H1 (cell line): ENCODE data around the gene ANKRD6. TPM values are rescaled to one million over a fixed set of nuclear protein-coding genes. Genes with fewer than 3 reads are reported as not detected.

ENCODE experiments used
- CTCF ChIA-PET: fragments of 300-600 bp; sonication (Branson Sonifier 250); formaldehyde crosslinking; loops from one replicate; lab custom pipeline; 2021; ENCODE audit not compliant: partially characterized antibody; lab: Charles Lee
- POLR2A ChIA-PET: fragments of 300-600 bp; sonication (Branson Sonifier 250); formaldehyde crosslinking; loops from one replicate; lab custom pipeline; 2021; ENCODE audit warnings: inconsistent platforms; ENCODE audit not compliant: partially characterized antibody; lab: Charles Lee
- DNase-seq, 2 experiments: peaks; one replicate each; pipeline versions ENCODE4 v3.0.0 to v3.0.0-alpha.2; 2010 to 2022; ENCODE audit warnings: low spot score in 2 of 2, low read depth in 1 of 2, mixed read lengths in 1 of 2
- FAIRE-seq: peaks from 2 replicates; lab custom pipeline; 2011; peaks lifted over from hg19 to GRCh38; lab: Jason Lieb, UNC
- H2AFZ ChIP-seq: 2 replicates; pipeline ENCODE4 v1.8.1; 2012; ENCODE audit warnings: low read length, inconsistent platforms
- H2AK5ac ChIP-seq: 2 replicates; pipeline ENCODE4 v1.6.1; 2013; ENCODE audit warnings: low read depth, low read length
- H2BK120ac ChIP-seq: replicated peaks from 2 replicates; pipeline ENCODE3; 2013; ENCODE audit warnings: low read depth, low read length, inconsistent platforms
- H2BK12ac ChIP-seq: 2 replicates; pipeline ENCODE4 v1.6.1; 2013; ENCODE audit warnings: low read depth, low read length
- H2BK15ac ChIP-seq: 2 replicates; pipeline ENCODE4 v1.6.1; 2013; ENCODE audit warnings: low read length
- H2BK20ac ChIP-seq: 2 replicates; pipeline ENCODE4 v1.6.1; 2013; ENCODE audit warnings: low read length
- H2BK5ac ChIP-seq: 2 replicates; pipeline ENCODE4 v1.6.1; 2013; ENCODE audit warnings: low read depth, low read length
- H3K14ac ChIP-seq: 2 replicates; pipeline ENCODE4 v1.6.1; 2013; ENCODE audit warnings: inconsistent platforms; ENCODE audit not compliant: insufficient read length
- H3K18ac ChIP-seq: 2 replicates; pipeline ENCODE4 v1.6.1; 2013; ENCODE audit warnings: low read length; ENCODE audit errors: extremely low read depth
- H3K23ac ChIP-seq: 2 replicates; pipeline ENCODE4 v1.6.1; 2013; ENCODE audit warnings: inconsistent platforms; ENCODE audit not compliant: insufficient read length
- H3K23me2 ChIP-seq: 2 replicates; pipeline ENCODE4 v1.6.1; 2013; ENCODE audit warnings: low read depth, low read length
- H3K27ac ChIP-seq: 2 replicates; pipeline ENCODE4 v1.6.1; 2011; ENCODE audit warnings: low read depth, low read length, inconsistent platforms
- H3K27me3 ChIP-seq, 4 experiments: replicated peaks in 1 of 4; 1 replicate in 1 of 4; 2 replicates in 3 of 4; pipeline versions ENCODE4 v1.6.1 to v1.8.1; 2011 to 2013; ENCODE audit warnings: low read length in 3 of 4, mild to moderate bottlenecking in 3 of 4, inconsistent platforms in 2 of 4, mixed read lengths in 2 of 4, moderate library complexity in 1 of 4; ENCODE audit not compliant: control insufficient read depth in 3 of 4, insufficient read depth in 3 of 4; ENCODE audit errors: extremely low read depth in 1 of 4
- H3K36me3 ChIP-seq, 4 experiments: 2 replicates each; pipeline versions ENCODE4 v1.6.1 to v1.8.1; 2011 to 2013; ENCODE audit warnings: mild to moderate bottlenecking in 4 of 4, low read length in 3 of 4, moderate library complexity in 2 of 4, control low read depth in 1 of 4, inconsistent platforms in 1 of 4; ENCODE audit not compliant: insufficient read depth in 4 of 4, control insufficient read depth in 2 of 4
- H3K4ac ChIP-seq: replicated peaks from 2 replicates; pipeline ENCODE3; 2013; ENCODE audit warnings: low read length, low read depth, mixed read lengths, inconsistent platforms; ENCODE audit not compliant: insufficient read length
- H3K4me1 ChIP-seq, 4 experiments: replicated peaks in 1 of 4; 1 replicate in 1 of 4; 2 replicates in 3 of 4; pipeline versions ENCODE4 v1.6.1 to v1.8.1; 2011 to 2013; ENCODE audit warnings: low read length in 3 of 4, inconsistent platforms in 2 of 4, mixed read lengths in 1 of 4; ENCODE audit not compliant: insufficient read depth in 4 of 4, control insufficient read depth in 3 of 4
- H3K4me2 ChIP-seq, 2 experiments: 2 replicates each; pipeline versions ENCODE4 v1.6.1 to v1.8.1; 2011 to 2013; ENCODE audit warnings: low read depth in 2 of 2, low read length in 2 of 2, control low read depth in 1 of 2, inconsistent platforms in 1 of 2, mild to moderate bottlenecking in 1 of 2; ENCODE audit not compliant: insufficient read depth in 1 of 2
- H3K4me3 ChIP-seq, 4 experiments: fragments of 200-600, 300-600 bp in 1 of 4; sonication (generic), shearing (Covaris generic), sonication (Bioruptor Twin) in 1 of 4; 2 replicates each; pipeline versions ENCODE4 v1.5.1 to v1.8.1; 2011 to 2016; ENCODE audit warnings: low read length in 4 of 4, low read depth in 3 of 4, control low read depth in 2 of 4, inconsistent platforms in 2 of 4, mild to moderate bottlenecking in 2 of 4, mixed read lengths in 1 of 4, moderate library complexity in 1 of 4; ENCODE audit not compliant: insufficient read depth in 2 of 4; ENCODE audit errors: extremely low read depth in 1 of 4
- H3K56ac ChIP-seq: replicated peaks from 2 replicates; pipeline ENCODE3; 2013; ENCODE audit warnings: low read depth, mild to moderate bottlenecking, mixed read lengths, low read length, inconsistent platforms; ENCODE audit not compliant: insufficient read length
- H3K79me1 ChIP-seq: 2 replicates; pipeline ENCODE4 v1.6.1; 2013; ENCODE audit warnings: low read depth, low read length, control low read depth
- H3K79me2 ChIP-seq, 2 experiments: 2 replicates each; pipeline versions ENCODE4 v1.6.1 to v1.8.1; 2012 to 2013; ENCODE audit warnings: low read length in 2 of 2, mild to moderate bottlenecking in 2 of 2, inconsistent platforms in 1 of 2; ENCODE audit not compliant: insufficient read depth in 2 of 2, control insufficient read depth in 1 of 2
- H3K9ac ChIP-seq, 4 experiments: replicated peaks in 1 of 4; 1 replicate in 1 of 4; 2 replicates in 3 of 4; pipeline versions ENCODE4 v1.6.1 to v1.8.1; 2011 to 2013; ENCODE audit warnings: low read depth in 3 of 4, low read length in 3 of 4, control low read depth in 2 of 4, mild to moderate bottlenecking in 2 of 4, moderate library complexity in 2 of 4, inconsistent platforms in 1 of 4; ENCODE audit errors: extremely low read depth in 1 of 4
- H3K9me3 ChIP-seq, 2 experiments: 2 replicates each; pipeline versions ENCODE4 v1.6.1 to v1.8.1; 2012 to 2013; ENCODE audit warnings: mild to moderate bottlenecking in 2 of 2, moderate library complexity in 2 of 2, control low read depth in 1 of 2, inconsistent platforms in 1 of 2, low read depth in 1 of 2, low read length in 1 of 2, mixed read lengths in 1 of 2; ENCODE audit not compliant: insufficient read depth in 2 of 2
- H4K20me1 ChIP-seq, 2 experiments: replicated peaks in 1 of 2; 2 replicates each; pipeline versions ENCODE3 to v1.8.1; 2011 to 2013; ENCODE audit warnings: inconsistent platforms in 2 of 2, low read length in 2 of 2, mild to moderate bottlenecking in 1 of 2; ENCODE audit not compliant: insufficient read depth in 2 of 2, control insufficient read depth in 1 of 2
- H4K5ac ChIP-seq: 2 replicates; pipeline ENCODE4 v1.6.1; 2013; ENCODE audit warnings: low read length, low read depth, mixed read lengths, inconsistent platforms; ENCODE audit not compliant: insufficient read length
- H4K8ac ChIP-seq: 2 replicates; pipeline ENCODE4 v1.8.0; 2013; ENCODE audit warnings: mild to moderate bottlenecking, moderate library complexity, low read length, inconsistent platforms; ENCODE audit not compliant: insufficient read depth; ENCODE audit errors: extremely low read depth
- H4K91ac ChIP-seq: replicated peaks from 2 replicates; pipeline ENCODE3; 2013; ENCODE audit warnings: low read length, mixed read lengths, inconsistent platforms; ENCODE audit not compliant: insufficient read length
- CREB1 ChIP-seq: IDR thresholded peaks from 2 replicates; pipeline ENCODE4 v1.6.1; 2012; ENCODE audit warnings: inconsistent platforms
- EZH2 ChIP-seq: fragments of 200-600 bp; sonication (generic); IDR thresholded peaks from 2 replicates; pipeline ENCODE4 v1.7.1; 2012; ENCODE audit warnings: low read depth, mild to moderate bottlenecking, moderate library complexity, low read length, inconsistent platforms; ENCODE audit not compliant: severe bottlenecking
- POU5F1 ChIP-seq: IDR thresholded peaks from 2 replicates; pipeline ENCODE4 v1.6.1; 2011; ENCODE audit warnings: low read depth, mild to moderate bottlenecking, low read length, moderate library complexity
- SP1 ChIP-seq: IDR thresholded peaks from 2 replicates; pipeline ENCODE4 v1.6.1; 2011; ENCODE audit warnings: low read depth, low read length
- SUZ12 ChIP-seq: fragments of 200-600 bp; sonication (generic); IDR thresholded peaks from 2 replicates; pipeline ENCODE4 v1.6.1; 2012; ENCODE audit warnings: mild to moderate bottlenecking, inconsistent platforms, low read length, moderate library complexity, mixed read lengths
- WGBS, 2 experiments: shearing (Covaris generic) in 1 of 2; methylation state at CpG; one replicate each; pipeline versions ENCODE4 v1.1.6 to v1.1.7; 2013 to 2015; ENCODE audit warnings: low lambda C conversion rate in 2 of 2, mixed read lengths in 2 of 2, inconsistent platforms in 1 of 2, low coverage in 1 of 2, missing lambda C conversion rate in 1 of 2; ENCODE audit not compliant: insufficient replicate concordance in 2 of 2, insufficient coverage in 1 of 2, insufficient read length in 1 of 2; ENCODE audit errors: extremely low coverage in 1 of 2, missing lambda C conversion rate in 1 of 2; 5-methylcytosine and 5-hydroxymethylcytosine counted together
- polyA plus RNA-seq, 7 experiments: library from polyadenylated mRNA; depleted of rRNA in 3 of 7; stranded (reverse) in 5 of 7; unstranded in 2 of 7; fragments of >200 nt in 5 of 7; fragments of 200-250 nt in 2 of 7; gene quantifications; 1 replicate in 5 of 7; 2 replicates in 1 of 7; 4 replicates in 1 of 7; pipeline versions ENCODE4 v1.2.1 to v1.2.3, GENCODE V29; 2011 to 2013; ENCODE audit warnings: missing spikeins in 2 of 7, mixed read lengths in 2 of 7
- total RNA-seq: library from RNA; stranded (reverse); fragmentation: NEBNext Ultra II Directional; extraction: Animal tissue kit (Norgen Biotek cat#: 25700); gene quantifications from 2 replicates; pipeline ENCODE4 v1.2.1, GENCODE V29; 2021

Gene ANKRD6
- total and polyA plus RNA-seq, 2 of the 8 experiments (the other 6 are each of a cell fraction or from before 2014, with no cell fraction given): 5.9 to 12.8 TPM

- no peak overlapping the region for H2BK20ac ChIP-seq
- H3K4me3 ChIP-seq: no peak overlapping the region
- H4K20me1 ChIP-seq: no peaks in the 10 kb centered on the region
- 92% methylated on average over 2 of the region's 2 CpGs; no CpG with 5 or more reads in 1 of the 2 experiments for WGBS, 2 experiments
- H2BK120ac ChIP-seq: no peak overlapping the region
- H2BK5ac ChIP-seq: no peak overlapping the region
- H3K27ac ChIP-seq: no peak overlapping the region
- H3K18ac ChIP-seq: no peak overlapping the region
- H3K23ac ChIP-seq: no peak overlapping the region
- H3K27me3 ChIP-seq: no peaks in the 10 kb centered on the region
- no peak overlapping the region for H2AK5ac ChIP-seq
- H4K5ac ChIP-seq: no peak overlapping the region
- H4K8ac ChIP-seq: no peak overlapping the region
- H3K9ac ChIP-seq: no peak overlapping the region
- POLR2A ChIA-PET: no interaction called here
- no peak overlapping the region for H2AFZ ChIP-seq
- H3K9me3 ChIP-seq: no peaks in the 10 kb centered on the region
- H4K91ac ChIP-seq: no peak overlapping the region
- H2BK15ac ChIP-seq: no peak overlapping the region
- no peaks in the 10 kb centered on the region for H3K4me1 ChIP-seq
- no peaks in the 10 kb centered on the region for H3K79me2 ChIP-seq
- no peaks in the 10 kb centered on the region for H3K79me1 ChIP-seq
- H3K23me2 ChIP-seq: no peaks in the 10 kb centered on the region
- H2BK12ac ChIP-seq: no peak overlapping the region
- peaks cover 37 to 89% (median 84%) of the 10 kb centered on the region in 4 experiments for H3K36me3 ChIP-seq
- H3K4me2 ChIP-seq: no peak overlapping the region
- no peak overlapping the region for H3K4ac ChIP-seq
- FAIRE-seq (no peak), DNase-seq (no peak)
- CTCF ChIA-PET: interaction anchor here (0.7 to 0.8 kb wide), 2 partner anchors 17 to 50 kb away, joined by 4 to 8 read pairs; no protein-coding TSS in a partner anchor
- H3K56ac ChIP-seq: no peak overlapping the region
- H3K14ac ChIP-seq: no peak overlapping the region
- TF ChIP-seq CREB1 (no peak), SP1 (no peak), POU5F1 (no peak), SUZ12 (no peak), EZH2 (no peak)
Observed at GRCh38 chr6:89655122-89655521, 222.2 kb downstream of the ANKRD6 start.
